HL-60 (cell line): ENCODE data around the gene TFF3.

ENCODE experiments used
- CTCF ChIP-seq: IDR thresholded peaks from one replicate; pipeline ENCODE4 v1.5.1; 2011; ENCODE audit warnings: low read length, control low read depth, inconsistent platforms; ENCODE audit not compliant: insufficient read depth
- POLR2AphosphoS5 ChIP-seq: IDR thresholded peaks from 2 replicates; pipeline ENCODE4 v1.6.1; 2012; ENCODE audit warnings: low read depth
- SPI1 ChIP-seq: IDR thresholded peaks from 2 replicates; pipeline ENCODE4 v1.6.1; 2012; ENCODE audit warnings: low read depth, mild to moderate bottlenecking, borderline replicate concordance
- TF ChIP-seq, protein P1 (sequence below): IDR thresholded peaks from 2 replicates; pipeline ENCODE4 v1.6.1; 2012; ENCODE audit warnings: low read depth; ENCODE audit not compliant: insufficient replicate concordance

GRCh38 chr21:42279888-42280287 is 35.3 kb downstream of the TFF3 start:
- TF ChIP-seq, protein P1, sequence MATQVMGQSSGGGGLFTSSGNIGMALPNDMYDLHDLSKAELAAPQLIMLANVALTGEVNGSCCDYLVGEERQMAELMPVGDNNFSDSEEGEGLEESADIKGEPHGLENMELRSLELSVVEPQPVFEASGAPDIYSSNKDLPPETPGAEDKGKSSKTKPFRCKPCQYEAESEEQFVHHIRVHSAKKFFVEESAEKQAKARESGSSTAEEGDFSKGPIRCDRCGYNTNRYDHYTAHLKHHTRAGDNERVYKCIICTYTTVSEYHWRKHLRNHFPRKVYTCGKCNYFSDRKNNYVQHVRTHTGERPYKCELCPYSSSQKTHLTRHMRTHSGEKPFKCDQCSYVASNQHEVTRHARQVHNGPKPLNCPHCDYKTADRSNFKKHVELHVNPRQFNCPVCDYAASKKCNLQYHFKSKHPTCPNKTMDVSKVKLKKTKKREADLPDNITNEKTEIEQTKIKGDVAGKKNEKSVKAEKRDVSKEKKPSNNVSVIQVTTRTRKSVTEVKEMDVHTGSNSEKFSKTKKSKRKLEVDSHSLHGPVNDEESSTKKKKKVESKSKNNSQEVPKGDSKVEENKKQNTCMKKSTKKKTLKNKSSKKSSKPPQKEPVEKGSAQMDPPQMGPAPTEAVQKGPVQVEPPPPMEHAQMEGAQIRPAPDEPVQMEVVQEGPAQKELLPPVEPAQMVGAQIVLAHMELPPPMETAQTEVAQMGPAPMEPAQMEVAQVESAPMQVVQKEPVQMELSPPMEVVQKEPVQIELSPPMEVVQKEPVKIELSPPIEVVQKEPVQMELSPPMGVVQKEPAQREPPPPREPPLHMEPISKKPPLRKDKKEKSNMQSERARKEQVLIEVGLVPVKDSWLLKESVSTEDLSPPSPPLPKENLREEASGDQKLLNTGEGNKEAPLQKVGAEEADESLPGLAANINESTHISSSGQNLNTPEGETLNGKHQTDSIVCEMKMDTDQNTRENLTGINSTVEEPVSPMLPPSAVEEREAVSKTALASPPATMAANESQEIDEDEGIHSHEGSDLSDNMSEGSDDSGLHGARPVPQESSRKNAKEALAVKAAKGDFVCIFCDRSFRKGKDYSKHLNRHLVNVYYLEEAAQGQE = no peak
- TF ChIP-seq CTCF (no peak), SPI1 (no peak), POLR2AphosphoS5 (no peak)
